Superior temporal gyrus (tissue), 1 donor: ENCODE measurements around the gene TCOF1.

Experiments used
- DNase-seq: peaks from one replicate; pipeline ENCODE4 v3.0.0-alpha.2; 2016; ENCODE audit errors: extremely low spot score

The TCOF1 gene

DNA sequence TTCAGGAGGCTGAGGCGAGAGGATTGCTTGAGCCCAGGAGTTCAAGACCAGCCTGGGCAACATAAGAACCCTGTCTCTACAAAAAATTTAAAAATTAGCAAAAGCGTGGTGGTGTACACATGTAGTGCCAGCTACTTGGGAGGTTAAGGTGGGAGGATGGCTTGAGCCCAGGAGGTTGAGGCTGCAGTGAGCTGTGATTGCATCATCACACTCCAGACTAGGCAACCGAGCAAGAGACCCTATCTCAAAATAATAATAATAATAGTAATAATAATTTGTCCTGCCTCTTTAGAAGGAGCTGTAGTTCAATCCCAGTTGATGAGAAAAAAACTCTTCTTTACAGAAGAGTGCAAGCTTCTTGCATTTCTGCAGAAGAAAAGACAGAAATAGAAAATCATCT lies 65.3 kb downstream of the TCOF1 start:
- no peak for DNase-seq

DNA sequence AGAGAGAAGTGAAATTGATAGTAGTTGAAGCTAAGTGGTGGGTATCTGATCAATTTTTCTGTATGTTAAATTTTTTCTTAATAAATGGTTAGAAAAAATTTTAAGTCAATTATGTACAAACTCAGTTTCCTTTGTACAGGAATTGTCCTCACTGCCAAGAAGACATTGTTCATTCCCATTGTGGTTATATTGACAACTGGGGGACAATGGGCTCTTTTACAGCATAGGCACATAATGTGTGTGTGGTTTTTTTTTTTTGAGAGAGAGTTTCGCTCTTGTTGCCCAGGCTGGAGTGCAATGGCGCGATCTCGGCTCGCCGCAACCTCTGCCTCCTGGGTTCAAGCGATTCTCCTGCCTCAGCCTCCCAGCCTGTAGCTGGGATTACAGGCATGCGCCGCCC lies 68.7 kb downstream of the TCOF1 start:
- DNase-seq = peak; percentile 91

DNA sequence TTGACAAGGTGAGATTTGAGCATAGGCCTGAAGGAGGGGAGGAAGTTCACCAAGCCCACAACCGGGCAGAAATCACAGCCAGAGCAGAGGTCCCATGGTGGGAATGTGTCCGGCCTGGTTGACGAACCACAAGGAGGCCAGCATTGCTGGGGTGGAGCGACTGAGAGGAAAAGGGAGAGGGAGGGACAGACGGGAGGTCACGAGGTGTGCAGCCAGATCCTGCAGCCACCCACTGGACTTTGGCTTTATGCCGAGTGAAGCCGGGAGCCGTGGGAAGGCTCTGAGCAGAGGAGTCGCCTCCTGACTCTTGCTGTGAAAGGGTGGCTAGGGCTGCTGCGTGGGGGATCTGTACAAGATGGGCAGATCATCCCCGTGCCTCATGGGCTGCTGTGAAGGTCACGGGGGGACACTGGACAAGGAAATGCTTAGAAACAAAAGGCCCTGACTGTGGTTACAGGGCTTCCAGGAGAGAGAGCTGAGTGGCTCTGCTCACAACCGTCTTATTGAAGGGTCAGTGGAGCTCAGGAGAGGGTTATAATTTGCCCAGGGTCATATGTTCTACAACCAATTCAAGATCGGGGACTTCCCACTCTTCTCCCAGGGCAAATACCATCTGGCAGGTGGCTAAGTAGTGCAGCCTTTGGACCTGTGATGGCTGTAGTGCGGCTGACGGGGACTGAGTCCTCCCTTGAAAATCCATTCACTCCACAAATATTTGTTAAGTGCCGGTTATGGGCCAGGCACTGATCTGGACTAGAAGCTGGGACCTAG lies 70.8 kb downstream of the TCOF1 start:
- peak; percentile 69 for DNase-seq

DNA sequence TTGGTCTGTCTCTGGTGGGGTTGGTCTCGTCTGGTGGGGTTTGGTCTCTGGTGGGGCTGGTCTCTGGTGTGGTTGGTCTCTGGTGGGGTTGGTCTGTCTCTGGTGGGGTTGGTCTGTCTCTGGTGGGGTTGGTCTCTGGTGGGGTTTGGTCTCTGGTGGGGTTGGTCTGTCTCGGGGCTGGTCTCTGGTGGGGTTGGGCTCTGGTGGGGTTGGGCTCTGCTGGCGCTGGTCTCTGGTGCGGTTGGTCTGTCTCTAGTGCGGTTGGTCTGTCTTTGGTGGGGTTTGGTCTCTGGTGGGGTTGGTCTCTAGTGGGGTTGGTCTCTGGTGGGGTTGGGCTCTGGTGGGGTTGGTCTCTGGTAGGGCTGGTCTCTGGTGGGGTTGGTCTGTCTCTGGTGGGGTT lies 71.5 kb downstream of the TCOF1 start:
- no peak for DNase-seq

DNA sequence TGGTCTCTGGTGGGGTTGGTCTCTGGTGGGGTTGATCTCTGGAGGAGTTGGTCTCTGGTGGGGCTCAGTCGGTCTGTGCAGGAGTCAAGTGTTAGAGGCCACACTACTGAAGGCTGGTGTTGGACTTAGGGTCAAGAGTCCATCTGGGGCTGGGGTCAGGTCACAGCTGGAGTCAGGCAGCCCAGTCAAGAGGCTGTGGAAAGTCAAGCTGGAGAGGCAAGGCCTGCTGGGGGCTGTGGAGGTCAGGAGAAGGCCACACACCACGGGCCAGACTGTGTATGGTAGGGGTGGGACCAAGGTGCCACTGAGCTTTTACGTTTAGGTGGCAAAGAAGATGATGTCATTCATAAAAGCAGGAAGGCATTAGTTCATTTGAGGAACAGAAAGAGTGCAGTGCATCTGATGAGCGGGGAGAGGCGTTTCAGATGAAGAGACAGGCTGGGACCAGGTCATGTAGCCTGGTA lies 71.9 kb downstream of the TCOF1 start:
- DNase-seq = no peak

DNA sequence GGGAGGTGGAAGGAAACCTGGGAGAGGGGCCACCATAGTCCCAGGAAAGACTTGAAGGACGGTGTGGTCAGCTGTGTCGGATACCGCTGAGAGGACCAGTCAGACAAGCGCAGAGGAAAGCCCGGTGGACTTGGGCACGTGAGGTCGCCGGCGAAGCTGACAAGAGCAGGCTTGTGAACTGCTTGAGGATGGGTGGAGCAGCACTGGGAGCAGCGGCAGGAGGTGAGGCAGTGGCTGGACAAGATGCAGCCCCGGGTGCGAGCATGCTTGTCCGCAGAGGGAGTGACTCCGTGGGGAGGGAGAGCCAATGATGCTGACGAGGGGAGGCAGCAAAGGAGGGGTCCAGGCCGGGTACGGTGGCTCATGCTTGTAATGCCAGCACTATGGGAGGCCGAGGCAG lies 73.6 kb downstream of the TCOF1 start:
- DNase-seq = no peak

DNA sequence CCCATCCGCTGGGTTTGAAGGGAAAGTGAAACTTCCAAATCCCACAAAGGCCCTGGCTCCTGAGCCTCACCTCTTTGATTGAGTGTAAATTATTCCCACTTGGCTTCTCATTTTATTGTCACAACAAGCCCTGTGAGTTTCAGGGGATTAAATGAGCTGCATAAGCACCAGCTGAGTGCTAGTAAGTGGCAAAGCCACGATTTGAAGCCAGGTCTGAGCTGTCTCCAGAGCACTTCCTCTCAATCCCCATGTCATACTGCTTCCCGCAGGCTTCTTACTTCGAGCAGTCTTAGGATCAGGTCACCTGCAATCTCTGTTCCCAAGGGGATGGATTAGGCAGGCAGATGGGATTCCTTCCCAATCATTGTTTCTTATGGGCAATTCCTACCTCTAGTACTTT lies 74.1 kb downstream of the TCOF1 start:
- no peak for DNase-seq

DNA sequence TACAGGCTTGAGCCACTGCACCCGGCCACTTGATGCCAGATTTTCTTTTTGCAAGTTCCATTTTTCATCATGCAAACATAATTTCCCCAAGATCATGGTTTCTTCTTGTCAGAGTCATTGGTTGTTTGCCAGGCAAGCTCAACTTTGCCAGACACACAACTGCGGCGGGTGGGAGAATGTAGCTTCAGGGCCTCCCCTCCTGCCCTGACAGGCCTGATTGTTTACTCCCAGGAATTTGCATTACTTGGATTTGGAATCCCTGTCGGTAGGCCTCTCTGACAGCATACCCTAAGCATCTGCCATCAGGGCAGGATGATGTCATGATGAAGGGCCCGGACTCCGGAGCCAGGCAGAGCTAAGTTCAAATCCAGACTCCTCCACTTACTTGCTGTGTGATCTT lies 77.0 kb downstream of the TCOF1 start:
- DNase-seq = no peak

DNA sequence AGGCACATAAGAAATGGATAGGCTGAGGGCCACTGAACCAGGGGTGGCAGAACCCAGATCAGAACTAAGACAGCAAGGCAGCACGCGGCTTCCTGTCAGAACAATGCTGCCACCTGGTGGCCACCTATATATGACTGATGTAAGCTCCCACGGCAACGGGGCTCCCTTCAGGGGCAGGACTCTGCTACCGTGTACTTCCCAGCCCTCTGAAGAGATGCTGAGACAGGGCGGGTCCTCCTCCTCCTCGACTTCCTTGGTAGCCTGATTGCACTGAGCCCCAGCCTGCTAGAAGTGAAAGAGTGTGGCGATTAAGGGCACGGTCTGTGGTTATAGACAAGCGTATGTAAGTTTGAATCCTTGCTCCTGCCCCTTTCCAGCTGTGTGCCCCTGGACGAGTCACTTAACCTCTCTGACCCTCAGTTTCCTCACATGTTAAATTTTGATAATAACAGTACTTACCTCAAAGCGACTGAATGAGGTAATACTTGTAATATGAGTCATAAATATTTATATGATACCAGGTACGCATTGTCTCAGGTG lies 78.7 kb downstream of the TCOF1 start:
- DNase-seq = peak; percentile 97

DNA sequence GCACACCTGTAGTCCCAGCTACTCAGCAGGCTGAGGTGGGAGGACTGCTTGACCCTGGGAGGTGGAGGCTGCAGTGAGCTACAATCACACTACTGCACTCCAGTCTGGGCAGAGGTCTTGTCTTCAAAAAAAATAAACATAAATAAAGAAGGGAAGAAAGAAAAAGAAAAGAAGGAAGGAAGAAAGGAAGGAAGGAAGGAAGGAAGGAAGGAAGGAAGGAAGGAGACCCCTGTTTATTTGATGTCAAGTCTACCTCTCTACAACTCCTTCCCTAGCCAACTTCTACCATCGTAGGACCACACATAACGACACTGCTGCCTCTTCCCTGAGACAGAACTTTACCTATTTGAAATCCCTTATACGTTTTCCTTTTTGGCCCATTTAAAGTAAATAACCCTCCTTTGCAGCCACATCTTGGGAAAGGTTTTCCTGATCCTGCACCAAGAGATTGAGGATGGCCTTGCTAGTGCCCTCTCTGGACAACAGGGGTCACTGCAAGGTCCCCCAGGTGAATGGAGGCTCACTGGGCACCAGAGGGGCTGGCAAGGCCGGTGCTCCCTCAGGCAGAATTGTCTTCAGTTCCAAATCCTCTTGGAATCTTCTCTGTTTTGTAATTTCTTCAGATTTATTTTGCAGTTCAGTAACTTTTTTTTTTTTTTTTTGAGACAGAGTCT lies 81.5 kb downstream of the TCOF1 start:
- no peak for DNase-seq

DNA sequence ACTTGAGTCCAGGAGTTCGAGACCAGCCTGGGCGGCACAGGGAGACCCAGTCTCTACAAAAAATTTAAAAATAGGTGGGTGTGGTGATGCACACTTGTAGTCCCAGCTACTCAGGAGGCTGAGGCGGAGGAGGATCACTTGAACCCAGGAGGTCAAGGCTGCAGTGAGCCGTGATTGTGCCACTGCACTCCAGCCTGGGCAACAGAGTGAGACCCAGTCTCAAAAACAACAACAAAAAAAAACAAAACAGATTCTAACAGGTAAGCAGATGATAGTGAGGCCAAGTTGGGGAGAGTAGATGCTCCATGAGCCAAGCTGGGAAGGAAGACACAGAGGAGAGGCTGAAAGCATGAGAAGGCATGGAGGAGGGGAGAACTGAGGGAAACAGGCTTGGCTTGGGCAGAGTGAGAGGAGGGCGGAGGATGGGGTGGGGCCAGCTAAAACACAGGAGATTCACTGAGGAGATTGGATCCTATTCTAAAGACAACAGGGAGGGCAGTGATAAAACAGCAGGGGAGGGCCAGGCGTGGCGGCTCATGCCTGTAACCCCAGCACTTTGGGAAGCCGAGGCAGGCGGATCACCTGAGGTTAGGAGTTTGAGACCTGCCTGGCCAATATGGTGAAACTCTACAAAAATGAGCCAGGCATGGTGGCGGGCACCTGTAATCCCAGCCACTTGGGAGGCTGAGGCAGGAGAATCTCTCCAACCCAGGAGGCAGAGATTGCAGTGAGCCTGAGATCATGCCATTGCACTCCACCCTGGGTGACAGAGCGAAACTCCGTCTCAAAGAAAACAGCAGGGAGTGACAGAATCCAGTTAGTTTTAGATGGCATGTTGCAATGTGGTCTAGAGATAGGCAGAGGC lies 83.7 kb downstream of the TCOF1 start:
- no peak for DNase-seq

DNA sequence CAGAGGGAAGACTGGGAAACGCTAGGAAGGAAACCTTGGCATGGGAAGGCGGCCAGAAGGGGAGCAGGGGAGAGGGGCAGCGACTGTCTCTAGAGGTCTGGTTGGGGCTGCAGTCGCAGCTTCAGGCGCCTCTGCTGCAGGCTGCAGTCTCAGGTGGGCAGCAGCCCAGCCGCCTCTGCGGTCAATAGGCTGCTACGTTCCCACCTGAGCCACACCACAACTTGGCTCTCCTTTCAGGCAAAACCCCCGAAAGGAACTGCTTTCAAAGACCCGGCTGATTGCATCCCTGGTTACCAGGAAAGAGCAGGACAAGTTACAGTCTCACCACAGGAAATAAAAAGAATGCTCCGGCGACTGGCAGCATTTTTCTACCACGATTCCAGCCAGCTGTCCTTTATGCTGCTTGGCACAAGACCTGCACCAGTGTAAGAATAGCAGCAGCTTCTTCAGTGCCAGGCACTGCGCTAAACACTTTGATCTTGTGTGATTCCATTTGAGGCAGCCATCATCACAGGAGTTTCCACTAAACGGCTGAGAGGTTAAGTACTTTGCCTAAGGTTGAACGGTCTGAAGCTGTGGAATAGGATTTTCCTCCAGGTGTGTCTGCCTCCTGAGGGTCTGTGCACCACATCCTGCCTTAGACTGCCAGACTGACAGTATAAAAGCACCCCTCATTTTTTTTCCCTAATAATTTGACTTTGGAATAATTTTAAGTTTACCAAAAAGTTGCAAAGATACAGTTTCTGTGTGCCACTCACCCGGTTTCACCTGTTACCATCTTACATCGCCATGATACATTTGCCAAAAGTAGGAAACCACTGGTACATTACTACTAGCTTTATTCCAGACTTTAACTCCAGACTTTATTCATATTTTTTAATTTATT lies 84.6 kb downstream of the TCOF1 start:
- DNase-seq = peak; percentile 71

DNA sequence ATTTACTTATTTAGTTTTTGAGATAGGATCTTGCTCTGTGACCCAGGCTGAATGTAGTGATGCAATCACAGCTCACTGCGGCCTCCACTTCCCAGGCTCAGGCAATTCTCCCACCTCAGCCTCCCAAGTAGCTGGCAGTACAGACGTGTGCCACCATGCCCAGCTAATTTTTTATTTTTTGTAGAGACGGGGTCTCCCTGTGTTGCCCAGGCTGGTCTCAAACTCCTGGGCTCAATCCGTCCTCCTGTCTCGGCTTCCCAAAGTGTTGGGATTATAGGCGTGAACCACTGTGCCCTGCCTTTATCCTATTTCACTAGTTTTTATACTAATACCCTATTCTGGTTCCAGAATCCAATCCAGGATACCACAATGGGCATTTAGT lies 85.2 kb downstream of the TCOF1 start:
- no peak for DNase-seq

DNA sequence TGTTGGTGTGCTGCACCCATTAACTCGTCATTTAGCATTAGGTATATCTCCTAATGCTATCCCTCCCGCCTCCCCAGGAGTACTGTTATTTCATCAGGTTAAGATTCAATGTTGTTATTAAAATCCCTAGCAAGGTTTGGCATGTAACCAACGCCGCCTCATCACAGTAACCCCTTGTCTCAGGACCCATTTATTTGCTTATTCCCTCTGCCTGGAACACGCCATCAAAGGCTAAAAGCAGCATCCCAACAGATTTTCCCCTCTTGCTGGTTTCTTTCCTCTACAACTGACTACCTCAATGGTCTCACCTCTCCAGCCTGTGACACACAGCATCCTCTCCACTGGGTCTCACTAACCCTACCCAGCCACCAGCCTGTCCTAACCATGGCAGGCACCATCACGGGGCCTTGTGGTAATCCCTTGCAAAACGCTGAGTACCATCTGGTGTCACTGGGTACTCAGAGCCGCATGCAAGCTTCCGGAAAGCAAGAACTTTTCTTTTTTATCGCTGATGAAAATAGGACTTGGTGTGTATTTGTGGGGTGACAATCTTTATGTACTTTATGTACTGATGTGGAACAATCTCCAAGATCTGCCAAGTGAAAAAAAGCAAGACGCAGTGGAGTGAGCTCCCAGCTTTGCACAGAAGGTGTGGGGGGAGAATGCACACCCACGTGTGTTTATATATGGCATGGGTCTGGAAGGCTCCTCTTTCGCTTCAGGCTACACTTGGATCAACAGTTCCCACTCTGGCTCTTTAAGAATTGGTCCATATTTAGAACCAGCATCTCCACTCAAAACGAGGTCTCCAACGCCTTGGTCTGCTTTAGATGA lies 86.0 kb downstream of the TCOF1 start:
- peak; percentile 74 for DNase-seq

DNA sequence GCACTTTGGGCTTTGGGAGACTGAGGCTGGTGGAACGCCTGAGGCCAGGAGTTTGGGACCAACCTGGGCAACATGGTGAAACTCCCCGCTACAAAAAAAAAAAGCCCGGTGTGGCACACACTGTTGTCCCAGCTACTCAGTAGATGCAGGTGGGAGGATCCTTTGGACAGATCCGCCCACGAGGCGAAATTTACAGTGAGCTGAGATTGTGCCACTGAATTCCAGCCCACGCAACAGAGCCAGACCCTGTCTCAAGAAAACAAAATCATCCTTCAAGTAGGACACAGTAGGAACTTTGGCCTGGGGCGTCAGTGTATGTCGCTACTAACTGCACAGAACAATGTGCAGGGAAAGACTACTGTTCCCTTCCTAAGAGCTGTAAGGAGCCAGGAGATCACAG lies 87.3 kb downstream of the TCOF1 start:
- peak; percentile 40 for DNase-seq

DNA sequence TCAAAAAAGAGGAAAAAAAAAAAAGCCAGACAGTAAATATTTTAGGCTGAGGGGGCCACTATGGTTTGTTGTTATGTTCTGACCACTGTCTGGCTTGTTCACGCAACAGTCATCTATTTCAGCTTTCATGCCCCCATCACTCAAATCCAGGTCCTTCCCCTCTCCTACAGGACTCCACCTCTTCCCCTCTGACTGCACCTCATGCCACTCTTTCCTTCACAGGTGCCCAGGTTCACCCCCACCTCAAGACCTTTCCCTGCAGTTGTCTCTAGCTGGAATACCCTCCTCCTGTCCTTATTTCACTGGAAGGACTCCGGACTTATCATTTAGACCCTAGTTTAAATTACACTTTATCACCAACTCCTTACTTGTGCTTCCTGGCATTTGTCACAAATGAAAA lies 88.6 kb downstream of the TCOF1 start:
- no peak for DNase-seq

DNA sequence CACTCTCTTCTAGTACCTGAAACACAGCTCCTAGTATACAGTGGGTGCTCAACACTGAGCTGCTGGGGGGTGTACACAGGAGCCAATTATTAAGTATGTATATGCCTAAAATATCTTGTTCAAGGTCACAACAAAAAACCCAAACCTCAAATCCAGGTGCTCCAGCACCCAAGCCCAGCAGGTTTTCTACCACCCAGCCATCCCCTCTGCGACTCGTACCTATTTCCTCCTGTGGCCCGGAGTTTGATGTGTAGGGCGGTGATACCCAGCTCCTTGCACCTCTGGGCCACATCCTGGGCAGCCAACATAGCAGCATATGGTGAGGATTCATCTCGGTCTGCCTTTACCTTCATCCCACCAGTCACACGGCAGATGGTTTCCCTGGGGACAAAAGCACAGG lies 89.1 kb downstream of the TCOF1 start:
- DNase-seq = no peak

DNA sequence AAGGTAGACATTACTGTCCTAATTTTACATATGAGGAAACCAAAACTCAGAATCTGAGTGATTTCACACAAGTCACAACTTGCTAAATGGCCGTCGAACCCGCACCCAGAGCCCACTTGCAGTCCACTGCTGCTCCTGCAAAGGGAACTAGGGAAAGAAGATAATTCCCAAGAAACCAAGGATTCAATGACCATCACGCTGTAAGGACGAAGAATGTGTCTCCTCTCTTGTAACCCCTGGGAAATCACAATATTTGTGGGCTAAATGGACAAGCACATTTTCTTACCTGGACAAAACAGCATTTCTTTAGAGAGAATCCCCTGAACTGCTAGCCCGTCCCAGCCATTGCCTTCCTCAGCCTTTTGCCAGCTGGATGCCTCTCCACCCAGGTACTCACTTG lies 89.7 kb downstream of the TCOF1 start:
- DNase-seq = no peak

DNA sequence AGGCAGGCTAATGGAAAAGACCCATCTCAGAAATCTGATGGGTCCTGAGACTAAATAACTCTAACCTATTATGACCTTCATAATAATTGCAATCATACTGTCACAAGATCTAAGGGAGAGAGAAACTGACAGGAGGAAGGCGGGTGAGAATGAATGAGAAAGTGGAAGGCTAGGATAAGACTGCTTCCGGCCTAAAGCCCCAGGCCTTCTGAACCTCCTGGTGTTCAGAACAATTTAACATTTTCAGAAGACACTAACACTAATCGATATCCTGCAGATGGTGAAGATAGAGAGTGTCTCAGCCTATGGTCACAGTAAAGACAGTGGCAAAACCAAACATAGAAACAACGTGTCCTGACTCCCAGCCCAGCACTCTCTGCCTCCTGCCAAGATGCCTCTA lies 90.8 kb downstream of the TCOF1 start:
- DNase-seq = no peak

DNA sequence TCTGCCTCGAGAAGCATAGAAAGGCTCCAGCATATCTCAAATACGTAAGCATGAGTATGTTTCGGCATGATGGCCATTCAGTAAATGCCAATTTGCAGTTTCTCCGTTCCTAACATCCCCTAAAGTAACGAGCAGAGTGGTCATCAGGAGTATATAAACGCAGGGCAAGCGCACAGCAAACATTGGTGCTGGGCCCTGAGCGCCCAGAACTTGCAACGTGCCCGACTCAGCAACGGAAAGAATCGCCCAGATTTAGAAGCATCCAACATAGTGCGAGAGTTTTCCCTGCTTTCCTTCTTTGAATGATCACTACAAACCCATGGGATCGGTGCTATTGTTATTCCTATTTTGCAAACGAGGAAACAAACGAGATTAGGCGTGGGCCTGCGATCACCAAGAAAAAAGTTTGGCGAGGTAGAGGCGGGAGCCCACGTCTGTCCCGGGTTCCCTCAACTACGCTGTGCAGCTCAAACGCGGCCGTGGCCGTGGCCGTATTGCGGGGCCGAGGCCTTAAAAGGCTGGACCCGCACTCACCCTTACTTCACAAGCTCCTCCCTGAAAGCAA lies 91.5 kb downstream of the TCOF1 start:
- no peak for DNase-seq
